ENCODE measurements around the gene PSMB10.
"Not testable (repeated sequence)": the region's sequence is repeated elsewhere in the genome, so short reads cannot be mapped to it uniquely, and the experiment has no call there.

PSMB10 gene

GRCh38 chr16:67976205-67976604 lies 39.6 kb upstream of the PSMB10 start:
- Mint-ChIP-seq H3K36me3 (ENCODE audit: low read depth) (no peaks in the 10 kb centered on the region), H3K4me3 (no peak overlapping the region), H3K27ac (no peak overlapping the region), H3K27me3 (ENCODE audit: low read depth) (peaks cover 22% of the 10 kb centered on the region), H3K4me1 (no peaks in the 10 kb centered on the region), H3K9me3 (no peaks in the 10 kb centered on the region)
- TF ChIP-seq CTCF (IDR thresholded peaks at IDR 0.05; ENCODE audit: unreplicated experiment in 3 of 3), result no peak

- no peak for TF ChIP-seq CTCF (IDR thresholded peaks at IDR 0.05; ENCODE audit: unreplicated experiment in 3 of 3)
- Mint-ChIP-seq H3K27ac (no peak overlapping the region), H3K4me1 (no peaks in the 10 kb centered on the region), H3K36me3 (ENCODE audit: low read depth) (no peaks in the 10 kb centered on the region), H3K4me3 (no peak overlapping the region), H3K27me3 (ENCODE audit: low read depth) (peaks cover 25% of the 10 kb centered on the region), H3K9me3 (no peaks in the 10 kb centered on the region)
Observed at GRCh38 chr16:67975321-67976105, 38.9 kb upstream of the PSMB10 start.

GRCh38 chr16:67972285-67972684 lies 35.6 kb upstream of the PSMB10 start:
- not testable (repeated sequence) for H3K4me3 Mint-ChIP-seq; H3K27ac Mint-ChIP-seq; H3K36me3 Mint-ChIP-seq (ENCODE audit: low read depth); H3K4me1 Mint-ChIP-seq; H3K9me3 Mint-ChIP-seq
- H3K27me3 Mint-ChIP-seq (ENCODE audit: low read depth), result peaks cover 22% of the 10 kb centered on the region

GRCh38 chr16:67971111-67971510 lies 34.5 kb upstream of the PSMB10 start:
- Mint-ChIP-seq H3K9me3 (no peaks in the 10 kb centered on the region), H3K4me1 (peaks cover 20% of the 10 kb centered on the region), H3K27ac (peak overlapping the region in 1 of 3 experiments; percentile 65), H3K27me3 (ENCODE audit: low read depth) (peaks cover 19% of the 10 kb centered on the region), H3K36me3 (ENCODE audit: low read depth) (no peaks in the 10 kb centered on the region), H3K4me3 (peak overlapping the region; percentile 36 to 81 (median 76))
- TF ChIP-seq CTCF (IDR thresholded peaks at IDR 0.05; ENCODE audit: unreplicated experiment in 3 of 3), result no peak

- H3K27me3 Mint-ChIP-seq (ENCODE audit: low read depth), result peaks cover 7% of the 10 kb centered on the region
- H3K36me3 Mint-ChIP-seq (ENCODE audit: low read depth), result peaks cover 3% of the 10 kb centered on the region
- H3K9me3 Mint-ChIP-seq, result no peaks in the 10 kb centered on the region
- H3K4me1 Mint-ChIP-seq, result peaks cover 35% of the 10 kb centered on the region
- TF ChIP-seq CTCF (IDR thresholded peaks at IDR 0.05; ENCODE audit: unreplicated experiment in 3 of 3), result no peak
- H3K4me3 Mint-ChIP-seq, result peak overlapping the region; percentile 92 to 95 (median 92)
- H3K27ac Mint-ChIP-seq, result peak overlapping the region; percentile 57 to 84 (median 75)
Observed at GRCh38 chr16:67969254-67970039, 32.8 kb upstream of the PSMB10 start.

- H3K4me1 Mint-ChIP-seq, result peaks cover 39% of the 10 kb centered on the region
- peak within 1 kb of the TSS; percentile 92 to 95 (median 92) for H3K4me3 Mint-ChIP-seq
Observed at GRCh38 chr16:67968400-67969253, 32.0 kb upstream of the PSMB10 start, which contains the start of gene SLC12A4. Gene SLC12A4, minus strand, starts transcription at chr16:67968637. Its CDS starts 84 bp downstream, at chr16:67968553.

More at GRCh38 chr16:67968400-67969253, 32.0 kb upstream of the PSMB10 start, which contains the start of gene SLC12A4:
- Mint-ChIP-seq H3K36me3 (ENCODE audit: low read depth) (peaks cover 3% of the 10 kb centered on the region), H3K9me3 (no peaks in the 10 kb centered on the region), H3K27ac (peak within 1 kb of the TSS; percentile 57 to 87 (median 86)), H3K27me3 (ENCODE audit: low read depth) (peaks cover 6% of the 10 kb centered on the region)
- TF ChIP-seq CTCF (IDR thresholded peaks at IDR 0.05; ENCODE audit: unreplicated experiment in 3 of 3), result no peak

Data from nephron (organoid).